ENCODE data around the gene UGCG.
A peak's percentile ranks its signal among the peaks of the same experiment; 100 is the strongest.
"Not testable (repeated sequence)": the region's sequence is repeated elsewhere in the genome, so short reads cannot be mapped to it uniquely, and the experiment has no call there.

Gene UGCG

DNA sequence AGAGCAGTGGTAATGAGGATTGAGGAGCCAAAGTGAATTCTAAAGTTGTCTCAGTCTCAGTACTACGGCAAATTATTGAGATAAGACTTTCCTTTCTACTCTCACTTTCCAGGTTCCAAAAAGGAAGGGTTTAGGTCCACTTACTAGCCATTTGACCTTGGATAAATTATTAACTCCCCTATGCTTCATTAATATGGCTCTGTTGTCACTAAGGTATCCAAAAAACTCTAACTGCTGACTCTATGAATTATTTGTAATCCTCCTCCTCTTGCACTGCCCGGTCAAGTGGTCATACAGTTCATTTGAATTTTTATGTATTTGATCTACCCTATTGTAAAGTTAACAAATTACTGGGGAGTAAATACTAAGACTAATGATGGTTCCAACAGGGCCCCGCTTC is 17.7 kb upstream of the UGCG start:
- no peak for DNase-seq (ENCODE audit: low read depth, low spot score)
- ChIA-PET POLR2A (no interaction called here), CTCF (no interaction called here)
- H3K4me3 ChIP-seq (ENCODE audit: low read depth, low read length): no peak overlapping the region
- TF ChIP-seq, protein P1, sequence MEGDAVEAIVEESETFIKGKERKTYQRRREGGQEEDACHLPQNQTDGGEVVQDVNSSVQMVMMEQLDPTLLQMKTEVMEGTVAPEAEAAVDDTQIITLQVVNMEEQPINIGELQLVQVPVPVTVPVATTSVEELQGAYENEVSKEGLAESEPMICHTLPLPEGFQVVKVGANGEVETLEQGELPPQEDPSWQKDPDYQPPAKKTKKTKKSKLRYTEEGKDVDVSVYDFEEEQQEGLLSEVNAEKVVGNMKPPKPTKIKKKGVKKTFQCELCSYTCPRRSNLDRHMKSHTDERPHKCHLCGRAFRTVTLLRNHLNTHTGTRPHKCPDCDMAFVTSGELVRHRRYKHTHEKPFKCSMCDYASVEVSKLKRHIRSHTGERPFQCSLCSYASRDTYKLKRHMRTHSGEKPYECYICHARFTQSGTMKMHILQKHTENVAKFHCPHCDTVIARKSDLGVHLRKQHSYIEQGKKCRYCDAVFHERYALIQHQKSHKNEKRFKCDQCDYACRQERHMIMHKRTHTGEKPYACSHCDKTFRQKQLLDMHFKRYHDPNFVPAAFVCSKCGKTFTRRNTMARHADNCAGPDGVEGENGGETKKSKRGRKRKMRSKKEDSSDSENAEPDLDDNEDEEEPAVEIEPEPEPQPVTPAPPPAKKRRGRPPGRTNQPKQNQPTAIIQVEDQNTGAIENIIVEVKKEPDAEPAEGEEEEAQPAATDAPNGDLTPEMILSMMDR (IDR thresholded peaks at IDR 0.05; ENCODE audit: insufficient read depth, low read length, missing control alignments): no peak

GRCh38 chr9:111886983-111887718 is 9.5 kb upstream of the UGCG start:
- TF ChIP-seq, protein P1 (IDR thresholded peaks at IDR 0.05; ENCODE audit: insufficient read depth, low read length, missing control alignments): no peak
- ChIA-PET POLR2A (no interaction called here), CTCF (no interaction called here)
- H3K4me3 ChIP-seq (ENCODE audit: low read depth, low read length): no peak overlapping the region
- no peak for DNase-seq (ENCODE audit: low read depth, low spot score)

DNA sequence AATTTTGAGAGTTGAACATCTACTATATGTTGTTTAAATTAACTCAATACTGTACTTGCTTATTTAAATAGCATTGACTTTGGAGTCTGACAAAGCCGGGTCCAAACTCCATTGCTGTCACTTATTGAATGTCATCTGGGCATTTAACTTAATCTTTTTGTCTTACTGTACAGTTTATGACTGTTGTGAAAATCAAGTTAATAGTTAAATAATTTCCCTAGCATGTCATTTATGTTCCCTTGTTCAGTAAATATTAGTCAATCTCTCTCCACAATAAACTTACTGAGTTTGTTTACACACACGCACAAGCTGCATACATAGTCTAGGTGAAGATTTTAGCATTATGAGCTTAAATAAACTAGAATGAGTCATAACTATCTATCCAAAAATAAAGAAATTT is 6.3 kb upstream of the UGCG start:
- no peak overlapping the region for H3K4me3 ChIP-seq (ENCODE audit: low read depth, low read length)
- CTCF ChIA-PET: no interaction called here
- DNase-seq (ENCODE audit: low read depth, low spot score): no peak
- POLR2A ChIA-PET: no interaction called here
- TF ChIP-seq, protein P1 (IDR thresholded peaks at IDR 0.05; ENCODE audit: insufficient read depth, low read length, missing control alignments): no peak

GRCh38 chr9:111890867-111891266 is 5.7 kb upstream of the UGCG start:
- CTCF ChIA-PET; POLR2A ChIA-PET; H3K4me3 ChIP-seq (ENCODE audit: low read depth, low read length); DNase-seq (ENCODE audit: low read depth, low spot score): not testable (repeated sequence)

- CTCF ChIA-PET: no interaction called here
- POLR2A ChIA-PET: no interaction called here
- DNase-seq (ENCODE audit: low read depth, low spot score): no peak
- TF ChIP-seq, protein P1 (IDR thresholded peaks at IDR 0.05; ENCODE audit: insufficient read depth, low read length, missing control alignments): no peak
- no peak overlapping the region for H3K4me3 ChIP-seq (ENCODE audit: low read depth, low read length)
These were observed 4.6 kb upstream of the UGCG start for GRCh38 chr9:111891910-111892499.

- POLR2A ChIA-PET: interaction anchor here (0.6 to 2.7 kb wide), 14 partner anchors 12 to 178 kb away, joined by 3 to 12 read pairs (median 4); no protein-coding TSS in a partner anchor
- DNase-seq (ENCODE audit: low read depth, low spot score): no peak
- TF ChIP-seq, protein P1 (IDR thresholded peaks at IDR 0.05; ENCODE audit: insufficient read depth, low read length, missing control alignments): no peak
These were observed 457 bp downstream of the UGCG start for GRCh38 chr9:111896942-111897600.

More at GRCh38 chr9:111896942-111897600, 457 bp downstream of the UGCG start:
- CTCF ChIA-PET: interaction anchor here (1.0 to 1.4 kb wide), 3 partner anchors 136 to 178 kb away, joined by 3 to 6 read pairs (median 3); no protein-coding TSS in a partner anchor
- H3K4me3 ChIP-seq (ENCODE audit: low read depth, low read length): peak overlapping the region; percentile 81
